Pancreas (tissue), 10 donors: Measurements from ENCODE around the gene GPR156. TPM values are rescaled to one million over a fixed set of nuclear protein-coding genes. Genes with fewer than 3 reads are reported as not detected.

Source experiments
- ATAC-seq, 4 donors: fragments of 200-7000 bp; cut with Tn5 transposase; one replicate each; pipeline versions ENCODE4 v1.8.0 to v1.9.1; 2020; ENCODE audit warnings: mild to moderate bottlenecking in 4 of 4, moderate library complexity in 4 of 4
- DNase-seq, 6 donors: peaks; one replicate each; pipeline ENCODE4 v3.0.0-alpha.2; 2020
- FAIRE-seq: peaks from 2 replicates; lab custom pipeline; 2012; peaks lifted over from hg19 to GRCh38; lab: Jason Lieb, UNC
- H3K27ac ChIP-seq, 4 donors: fragments of 200-600 bp; sonication (generic); 1 replicate in 3 of 4; 2 replicates in 1 of 4; pipeline versions ENCODE4 v1.5.0 to v1.8.0; 2020
- H3K27me3 ChIP-seq, 4 donors: fragments of 200-600 bp; one replicate each; pipeline ENCODE4 v1.8.0; 2021
- H3K36me3 ChIP-seq, 3 donors: fragments of 200-600 bp; sonication (generic) in 1 of 3; one replicate each; pipeline versions ENCODE4 v1.5.0 to v1.8.0; 2020 to 2021
- H3K4me1 ChIP-seq, 3 donors: fragments of 200-600 bp; one replicate each; pipeline ENCODE4 v1.8.0; 2021
- H3K4me3 ChIP-seq, 4 donors: fragments of 200-600 bp; sonication (generic) in 2 of 4; one replicate each; pipeline versions ENCODE4 v1.5.0 to v1.8.0; 2020 to 2021
- H3K9me3 ChIP-seq, 4 donors: fragments of 200-600 bp; one replicate each; pipeline ENCODE4 v1.8.0; 2021
- WGBS, 2 donors: extraction: QIAGEN DNeasy Blood & Tissue Kit; methylation state at CpG; one replicate each; pipeline ENCODE4 v1.1.7; 2013; 5-methylcytosine and 5-hydroxymethylcytosine counted together
- intact Hi-C, 3 donors: fragments of 100-400 bp; cut with DNase I; formaldehyde crosslinking; loops; one replicate each; pipeline versions ENCODE4 v1.11.1 to v1.14.2; 2022
- polyA plus RNA-seq, 2 donors: library from polyadenylated mRNA; stranded (reverse); fragments of 200-250 nt; gene quantifications; one replicate each; pipeline ENCODE4 v1.2.3, GENCODE V29; 2013
- total RNA-seq, 6 donors: library from RNA; stranded (reverse); fragmentation: NEBNext Ultra II Directional in 4 of 6; extraction: Animal tissue kit (Norgen Biotek cat#: 25700) in 4 of 6; gene quantifications; one replicate each; pipeline versions ENCODE4 v1.2.1 to v1.2.4, GENCODE V29; 2021 to 2023
- TF ChIP-seq, protein P1 (sequence below), 4 donors: fragments of 200-600 bp; sonication (generic) in 3 of 4; IDR thresholded peaks; one replicate each; pipeline versions ENCODE4 v1.5.0 to v1.8.0; 2021; ENCODE audit warnings: antibody characterized with exemption in 4 of 4
- donor health status: healthy with polysubstance abuse.
- donor health status: DM: no; HTN: no; CAD: no; lungs with moderate emphysema.
- donor health status: DM: no; HTN: no; CAD: no.
- donor health status: control.
- donor health status: control.
- donor health status: Bipolar disorder and iron deficiency.
- donor health status: DM: yes; HTN: yes; CAD: no.
- donor health status: DM: no; HTN: no; CAD: no.
- donor health status: DM: no; HTN: no; CAD: no.
- donor health status: DM: yes; HTN: yes; CAD: no.

The GPR156 gene
- total and polyA plus RNA-seq, 8 donors, result 0.05 to 0.16 (median 0.08) TPM; not detected in 4

DNA sequence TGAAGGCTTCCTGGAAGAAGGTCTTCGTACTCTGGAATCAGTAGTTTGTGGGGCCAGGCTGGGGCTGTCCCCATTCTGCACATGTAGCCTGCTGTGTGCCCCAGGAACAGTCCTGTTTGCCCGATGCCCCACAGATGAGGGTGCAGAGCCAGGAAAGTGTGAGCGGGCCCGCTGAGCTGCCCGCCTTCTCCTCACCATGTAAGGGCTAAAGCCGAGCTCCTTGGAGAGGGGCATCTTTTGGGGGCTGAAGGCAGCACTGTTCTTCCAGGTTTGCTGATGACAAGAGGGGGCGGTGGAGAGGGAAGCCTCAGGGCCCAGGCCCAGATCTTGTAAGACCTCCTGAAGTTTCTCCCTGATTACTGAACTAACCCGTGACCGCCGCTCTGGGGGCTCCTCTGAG lies 117.5 kb downstream of the GPR156 start:
- intact Hi-C loops, result no loop called here
- no peaks in the 10 kb centered on the region for H3K4me1 ChIP-seq
- FAIRE-seq (no peak), ATAC-seq (no peak), DNase-seq (no peak)
- no peak overlapping the region for H3K4me3 ChIP-seq
- no peaks in the 10 kb centered on the region for H3K36me3 ChIP-seq
- TF ChIP-seq, protein P1, sequence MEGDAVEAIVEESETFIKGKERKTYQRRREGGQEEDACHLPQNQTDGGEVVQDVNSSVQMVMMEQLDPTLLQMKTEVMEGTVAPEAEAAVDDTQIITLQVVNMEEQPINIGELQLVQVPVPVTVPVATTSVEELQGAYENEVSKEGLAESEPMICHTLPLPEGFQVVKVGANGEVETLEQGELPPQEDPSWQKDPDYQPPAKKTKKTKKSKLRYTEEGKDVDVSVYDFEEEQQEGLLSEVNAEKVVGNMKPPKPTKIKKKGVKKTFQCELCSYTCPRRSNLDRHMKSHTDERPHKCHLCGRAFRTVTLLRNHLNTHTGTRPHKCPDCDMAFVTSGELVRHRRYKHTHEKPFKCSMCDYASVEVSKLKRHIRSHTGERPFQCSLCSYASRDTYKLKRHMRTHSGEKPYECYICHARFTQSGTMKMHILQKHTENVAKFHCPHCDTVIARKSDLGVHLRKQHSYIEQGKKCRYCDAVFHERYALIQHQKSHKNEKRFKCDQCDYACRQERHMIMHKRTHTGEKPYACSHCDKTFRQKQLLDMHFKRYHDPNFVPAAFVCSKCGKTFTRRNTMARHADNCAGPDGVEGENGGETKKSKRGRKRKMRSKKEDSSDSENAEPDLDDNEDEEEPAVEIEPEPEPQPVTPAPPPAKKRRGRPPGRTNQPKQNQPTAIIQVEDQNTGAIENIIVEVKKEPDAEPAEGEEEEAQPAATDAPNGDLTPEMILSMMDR (IDR thresholded peaks at IDR 0.05), result no peak
- no peak overlapping the region for H3K27ac ChIP-seq
- no peaks in the 10 kb centered on the region for H3K9me3 ChIP-seq
- WGBS, 2 donors, result 78 to 85% methylated on average over 10 of the region's 10 CpGs
- no peaks in the 10 kb centered on the region for H3K27me3 ChIP-seq

DNA sequence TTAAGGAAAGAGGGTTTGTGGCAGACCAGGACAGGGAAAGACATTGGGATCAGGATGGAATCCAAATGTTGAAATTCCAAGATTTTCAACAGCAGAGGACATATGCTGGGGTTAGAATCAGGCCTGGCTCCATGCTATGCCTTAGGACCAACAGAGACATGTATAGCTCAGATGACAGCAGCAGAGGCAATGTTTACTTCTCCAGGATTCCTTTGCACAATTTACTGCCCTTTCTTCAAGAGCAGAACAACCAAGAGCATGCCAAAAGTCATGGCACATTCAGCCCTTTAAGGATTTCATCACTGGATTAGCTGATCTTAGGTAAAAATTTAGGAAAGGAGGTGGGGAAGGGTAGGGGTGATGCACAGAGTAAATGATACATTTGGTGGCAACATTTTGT lies 121.2 kb downstream of the GPR156 start:
- no peak for DNase-seq
- no peaks in the 10 kb centered on the region for H3K9me3 ChIP-seq
- no peak overlapping the region for H3K27ac ChIP-seq
- H3K27me3 ChIP-seq, result no peaks in the 10 kb centered on the region
- FAIRE-seq, result no peak
- intact Hi-C loops, result no loop called here
- H3K4me1 ChIP-seq, result peaks cover 0 to 3% (median 0%) of the 10 kb centered on the region in 3 donors
- H3K4me3 ChIP-seq, result no peak overlapping the region
- H3K36me3 ChIP-seq, result no peaks in the 10 kb centered on the region
- ATAC-seq, result no peak
- TF ChIP-seq, protein P1 (IDR thresholded peaks at IDR 0.05), result no peak

DNA sequence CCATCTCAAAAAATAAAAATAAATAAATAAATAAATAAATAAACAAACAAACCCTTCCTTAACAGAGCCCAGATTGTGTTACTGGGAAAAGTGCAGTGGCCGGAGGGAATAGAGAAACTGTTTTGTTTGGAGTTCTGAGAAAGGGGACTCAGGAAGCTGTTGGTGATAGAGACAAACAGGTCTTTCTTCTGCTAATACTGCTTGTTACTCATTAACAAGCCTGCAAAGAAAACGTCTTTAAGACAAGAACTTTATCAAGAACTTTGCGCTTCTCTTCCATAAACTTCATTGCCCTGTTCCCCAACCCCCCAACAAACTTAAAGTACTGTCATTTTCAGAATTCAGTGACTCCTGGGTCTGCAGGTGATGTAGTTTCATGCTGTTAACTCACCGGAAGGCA lies 122.0 kb downstream of the GPR156 start:
- intact Hi-C loops, result no loop called here
- Histone ChIP-seq H3K27me3 (no peaks in the 10 kb centered on the region), H3K36me3 (no peaks in the 10 kb centered on the region), H3K4me3 (no peak overlapping the region), H3K27ac (no peak overlapping the region), H3K4me1 (peaks cover 0 to 3% (median 0%) of the 10 kb centered on the region in 3 donors), H3K9me3 (no peaks in the 10 kb centered on the region)
- DNase-seq, result no peak
- 51 to 71% methylated on average over 4 of the region's 4 CpGs for WGBS, 2 donors
- peak in 2 of 4 donors; percentile 22 to 60 for ATAC-seq
- FAIRE-seq, result no peak
- TF ChIP-seq, protein P1 (IDR thresholded peaks at IDR 0.05), result no peak

DNA sequence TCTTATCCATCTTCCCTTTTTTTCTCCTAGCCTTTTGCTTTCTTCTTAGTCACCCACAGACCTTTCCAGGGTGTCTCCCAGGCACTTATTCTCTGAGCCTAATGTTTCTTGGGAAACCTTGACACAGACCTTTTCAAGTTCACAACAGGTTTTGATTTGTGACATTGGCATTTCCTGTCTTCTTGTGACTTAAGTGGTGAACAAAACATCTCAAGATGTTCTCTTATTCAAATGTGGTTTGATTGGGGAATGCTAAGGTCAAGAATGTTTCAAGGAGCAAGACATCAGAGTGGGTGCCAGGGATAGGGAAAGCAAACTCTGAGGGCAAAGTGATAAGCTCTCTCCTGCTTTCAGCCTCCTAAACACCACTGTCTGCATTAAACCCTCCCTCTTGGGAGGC lies 122.6 kb downstream of the GPR156 start:
- intact Hi-C loops, result no loop called here
- FAIRE-seq (no peak), DNase-seq (no peak), ATAC-seq (no peak)
- Histone ChIP-seq H3K4me3 (no peak overlapping the region), H3K9me3 (no peaks in the 10 kb centered on the region), H3K4me1 (peaks cover 0 to 3% (median 0%) of the 10 kb centered on the region in 3 donors), H3K36me3 (no peaks in the 10 kb centered on the region), H3K27ac (no peak overlapping the region), H3K27me3 (no peaks in the 10 kb centered on the region)
- TF ChIP-seq, protein P1 (IDR thresholded peaks at IDR 0.05), result no peak

DNA sequence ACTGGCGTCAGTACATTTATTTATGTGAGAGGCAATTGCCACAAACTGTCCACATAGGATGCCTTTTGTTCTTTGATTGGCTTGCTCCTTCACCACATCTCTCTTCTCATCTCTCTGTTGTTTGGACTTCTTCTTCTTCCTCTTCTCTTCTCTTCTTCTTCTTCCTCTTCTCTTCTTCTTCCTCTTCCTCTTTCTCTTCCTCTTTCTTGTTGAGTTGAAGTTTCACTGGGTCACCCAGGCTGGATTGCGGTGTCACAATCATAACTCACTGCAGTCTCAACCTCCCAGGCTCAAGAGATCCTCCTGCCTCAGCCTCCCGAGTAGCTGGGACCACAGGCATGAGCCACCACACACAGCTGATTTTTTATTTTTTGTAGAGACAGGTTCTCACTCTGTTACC lies 123.1 kb downstream of the GPR156 start:
- TF ChIP-seq, protein P1 (IDR thresholded peaks at IDR 0.05), result no peak
- no peak for FAIRE-seq
- 86 to 92% methylated on average over 3 of the region's 3 CpGs for WGBS, 2 donors
- ATAC-seq, result no peak
- Histone ChIP-seq H3K4me3 (no peak overlapping the region), H3K36me3 (no peaks in the 10 kb centered on the region), H3K27me3 (no peaks in the 10 kb centered on the region), H3K4me1 (peaks cover 0 to 3% (median 0%) of the 10 kb centered on the region in 3 donors), H3K9me3 (no peaks in the 10 kb centered on the region), H3K27ac (no peak overlapping the region)
- no peak for DNase-seq
- intact Hi-C loops, result no loop called here
